HG03354 (cell line): Measurements from ENCODE around the gene ANGPTL3.
A peak's percentile ranks its signal among the peaks of the same experiment; 100 is the strongest.

Experiments
- ATAC-seq: cut with Tn5 transposase; IDR thresholded peaks from one replicate; pipeline ENCODE4 v1.9.1; 2021; ENCODE audit warnings: mild to moderate bottlenecking; ENCODE audit not compliant: unreplicated experiment, poor library complexity, severe bottlenecking

ANGPTL3 gene

DNA sequence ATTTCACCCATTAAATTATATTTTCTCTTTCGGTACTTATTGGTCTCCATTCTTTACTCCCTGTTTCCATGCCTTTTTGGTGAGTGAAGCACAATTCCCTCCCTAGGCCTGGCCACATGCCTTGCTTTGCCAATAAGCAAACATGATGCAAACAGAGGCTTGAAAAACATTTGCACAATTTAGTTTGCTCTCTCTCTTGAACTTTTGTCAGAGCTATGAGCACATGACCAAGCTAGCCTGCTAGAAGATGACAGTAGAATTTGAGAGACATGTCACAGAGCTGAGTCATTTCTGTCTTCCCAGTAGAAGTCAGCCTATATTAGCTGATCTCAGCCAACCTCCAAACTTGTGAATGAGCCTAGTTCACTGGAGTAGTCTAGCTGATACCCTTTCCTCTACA is 24.6 kb downstream of the ANGPTL3 start:
- peak; percentile 91 for ATAC-seq

GRCh38 chr1:62625415-62625814 is 28.1 kb downstream of the ANGPTL3 start:
- peak; percentile 72 for ATAC-seq

- ATAC-seq, result no peak
Measured at GRCh38 chr1:62628506-62628905, 31.2 kb downstream of the ANGPTL3 start.

- no peak for ATAC-seq
Measured at GRCh38 chr1:62637392-62638105, 40.2 kb downstream of the ANGPTL3 start.

DNA sequence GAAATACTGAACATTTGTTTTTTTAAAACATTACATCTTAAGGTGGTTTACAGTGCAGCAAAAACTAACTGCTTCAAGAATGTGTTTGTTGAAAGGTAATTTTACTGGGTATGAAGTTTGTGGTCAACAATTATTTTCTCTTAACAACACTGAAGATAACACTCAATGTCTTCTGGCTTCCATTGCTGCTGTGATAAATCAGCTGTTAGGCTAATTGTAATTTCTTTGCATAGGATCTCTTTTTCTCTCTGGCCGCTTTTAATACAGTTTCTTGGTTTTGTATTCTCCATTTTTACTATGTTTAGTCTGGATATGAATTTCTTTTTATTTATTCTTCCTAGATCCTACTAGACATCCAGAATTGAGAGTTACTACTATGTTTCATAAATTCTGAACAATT is 46.0 kb downstream of the ANGPTL3 start:
- ATAC-seq, result no peak

DNA sequence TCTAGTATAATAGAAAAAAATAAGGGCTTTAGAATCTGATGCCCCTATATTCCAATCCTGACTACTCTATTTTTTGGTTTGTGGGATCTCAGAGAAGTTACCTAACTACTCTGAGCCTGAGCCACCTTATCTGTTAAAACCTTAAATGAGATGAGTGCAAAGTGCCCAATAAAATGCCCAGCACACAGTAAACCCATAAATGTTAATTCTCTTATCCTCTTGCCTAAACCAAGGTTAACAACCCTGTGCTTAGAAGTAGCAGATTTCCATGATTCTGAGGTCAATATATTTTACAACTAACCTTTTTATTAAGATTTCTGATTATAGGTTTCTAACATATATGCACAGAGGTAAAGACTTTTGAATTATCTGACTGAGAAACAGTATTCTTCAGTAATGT is 55.1 kb downstream of the ANGPTL3 start:
- ATAC-seq, result no peak

GRCh38 chr1:62654744-62655143 is 57.4 kb downstream of the ANGPTL3 start:
- ATAC-seq, result no peak
